ENCODE results near the gene SUN5. TPM values are rescaled to one million over a fixed set of nuclear protein-coding genes. Genes with fewer than 3 reads are reported as not detected.

Gene SUN5
- total and polyA plus RNA-seq, 2 donors (not counting 1 experiment from before 2014, with no cell fraction given), result not detected

DNA sequence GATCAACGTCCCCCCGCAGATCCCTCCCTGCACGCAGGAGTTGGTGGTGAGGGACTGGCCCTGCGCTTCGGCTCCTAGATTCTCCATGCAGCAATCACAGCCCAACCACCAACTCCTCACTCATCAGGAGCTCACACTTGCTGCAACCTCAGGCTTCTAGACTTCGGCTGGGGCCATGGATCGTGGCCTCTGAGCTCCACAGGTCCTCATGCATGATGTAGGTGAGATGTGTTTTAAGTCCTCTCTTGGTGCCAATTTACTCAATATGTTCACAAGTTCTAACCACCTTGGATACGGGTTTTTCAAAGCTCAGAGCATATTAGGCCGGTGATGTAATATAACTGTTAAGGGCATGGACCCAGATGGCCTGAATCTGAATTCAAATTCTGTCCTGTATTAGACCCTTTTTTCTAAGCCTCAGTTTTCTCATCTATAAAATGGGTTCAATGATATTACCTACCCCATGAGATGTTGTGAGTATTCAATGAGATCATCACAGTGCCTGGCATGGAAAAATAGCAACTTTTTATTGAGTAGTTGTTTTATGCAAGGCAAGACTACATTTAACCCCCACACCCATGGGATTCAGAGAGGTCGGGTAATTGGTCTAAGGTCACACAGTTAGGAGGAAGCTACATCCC lies 31.0 kb downstream of the SUN5 start:
- ChIA-PET CTCF (interaction anchor here (2.4 kb wide), 1 partner anchor 71 kb away, joined by 11 read pairs; no protein-coding TSS in a partner anchor), POLR2A (no interaction called here)
- no peak overlapping the region for H2AFZ ChIP-seq (ENCODE audit: insufficient read depth, low read depth, low read length, poor library complexity, severe bottlenecking)
- H3K4me2 ChIP-seq (replicated peaks; ENCODE audit: low read depth, low read length, poor library complexity, severe bottlenecking), result peak overlapping the region; percentile 75
- TF ChIP-seq, protein P1, sequence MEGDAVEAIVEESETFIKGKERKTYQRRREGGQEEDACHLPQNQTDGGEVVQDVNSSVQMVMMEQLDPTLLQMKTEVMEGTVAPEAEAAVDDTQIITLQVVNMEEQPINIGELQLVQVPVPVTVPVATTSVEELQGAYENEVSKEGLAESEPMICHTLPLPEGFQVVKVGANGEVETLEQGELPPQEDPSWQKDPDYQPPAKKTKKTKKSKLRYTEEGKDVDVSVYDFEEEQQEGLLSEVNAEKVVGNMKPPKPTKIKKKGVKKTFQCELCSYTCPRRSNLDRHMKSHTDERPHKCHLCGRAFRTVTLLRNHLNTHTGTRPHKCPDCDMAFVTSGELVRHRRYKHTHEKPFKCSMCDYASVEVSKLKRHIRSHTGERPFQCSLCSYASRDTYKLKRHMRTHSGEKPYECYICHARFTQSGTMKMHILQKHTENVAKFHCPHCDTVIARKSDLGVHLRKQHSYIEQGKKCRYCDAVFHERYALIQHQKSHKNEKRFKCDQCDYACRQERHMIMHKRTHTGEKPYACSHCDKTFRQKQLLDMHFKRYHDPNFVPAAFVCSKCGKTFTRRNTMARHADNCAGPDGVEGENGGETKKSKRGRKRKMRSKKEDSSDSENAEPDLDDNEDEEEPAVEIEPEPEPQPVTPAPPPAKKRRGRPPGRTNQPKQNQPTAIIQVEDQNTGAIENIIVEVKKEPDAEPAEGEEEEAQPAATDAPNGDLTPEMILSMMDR (IDR thresholded peaks at IDR 0.05), result no peak
- TF ChIP-seq EZH2 (IDR thresholded peaks at IDR 0.05; ENCODE audit: borderline replicate concordance, insufficient read depth, low read depth, low read length, poor library complexity, severe bottlenecking), result no peak
- intact Hi-C loops (cut with micrococcal nuclease), result no loop called here
- H3K4me3 Mint-ChIP-seq, result no peak overlapping the region
- peaks cover 14% of the 10 kb centered on the region for H3K4me1 Mint-ChIP-seq
- no peak overlapping the region for H3K27ac Mint-ChIP-seq
- H3K4me3 ChIP-seq (ENCODE audit: control extremely low read depth in 1 of 5, extremely low read depth in 1 of 5, insufficient read depth in 1 of 5, low read depth in 2 of 5, low read length in 4 of 5), result no peak overlapping the region
- no CpG with 5 or more reads among the region's 10 CpGs for WGBS (ENCODE audit: insufficient coverage)
- peaks cover 36 to 53% of the 10 kb centered on the region in 2 donors for H3K4me1 ChIP-seq (ENCODE audit: control insufficient read depth in 2 of 2, insufficient read depth in 2 of 2, low read length in 2 of 2)
- no peaks in the 10 kb centered on the region for H3K79me2 ChIP-seq (ENCODE audit: control insufficient read depth, insufficient read depth, low read length)
- H3K36me3 ChIP-seq (replicated peaks in 1 of 2; ENCODE audit: control extremely low read depth in 1 of 2, control insufficient read depth in 1 of 2, extremely low read depth in 1 of 2, insufficient read depth in 2 of 2, low read length in 1 of 2), result no peaks in the 10 kb centered on the region
- ATAC-seq (ENCODE audit: low read depth), result no peak
- no peaks in the 10 kb centered on the region for H3K9me3 Mint-ChIP-seq (ENCODE audit: insufficient read depth)
- DNase-seq, result no peak
- H3K27me3 ChIP-seq (replicated peaks in 1 of 4; ENCODE audit: control extremely low read depth in 1 of 4, control insufficient read depth in 3 of 4, insufficient read depth in 4 of 4, low read length in 3 of 4), result no peaks in the 10 kb centered on the region
- H4K20me1 ChIP-seq (ENCODE audit: control insufficient read depth, insufficient read depth, low read length, poor library complexity, severe bottlenecking), result no peaks in the 10 kb centered on the region
- H3K27ac ChIP-seq (ENCODE audit: low read length in 2 of 2), result peak overlapping the region; percentile 99
- H3K9me3 ChIP-seq (ENCODE audit: control extremely low read depth in 1 of 3, control insufficient read depth in 2 of 3, insufficient read depth in 1 of 3, low read length in 2 of 3), result peaks cover 0 to 35% (median 0%) of the 10 kb centered on the region in 3 donors
- no peaks in the 10 kb centered on the region for H3K27me3 Mint-ChIP-seq
- peak overlapping the region; percentile 61 for H3K9ac ChIP-seq (ENCODE audit: low read length)

Data from B cell (primary cell).